Psoas muscle (tissue), 8 donors: ENCODE measurements around the gene RFLNA. TPM values are rescaled to one million over a fixed set of nuclear protein-coding genes. Genes with fewer than 3 reads are reported as not detected.
A peak's percentile ranks its signal among the peaks of the same experiment; 100 is the strongest.

Source experiments
- ATAC-seq, 4 donors: fragments of 200-7000 bp; cut with Tn5 transposase; one replicate each; pipeline ENCODE4 v1.9.1; 2020; ENCODE audit warnings: moderate library complexity in 3 of 4, mild to moderate bottlenecking in 2 of 4
- DNase-seq, 2 donors: peaks; one replicate each; pipeline ENCODE4 v3.0.0-alpha.2; 2020
- H3K27ac ChIP-seq: fragments of 200-600 bp; one replicate; pipeline ENCODE4 v1.8.0; 2022
- H3K27me3 ChIP-seq, 3 donors: fragments of 200-600 bp in 1 of 3; one replicate each; pipeline versions ENCODE4 v1.6.1 to v1.8.0; 2013 to 2022; ENCODE audit warnings: low read length in 2 of 3, mild to moderate bottlenecking in 2 of 3, moderate library complexity in 1 of 3; ENCODE audit not compliant: insufficient read depth in 3 of 3
- H3K36me3 ChIP-seq, 2 donors: fragments of 200-600 bp in 1 of 2; one replicate each; pipeline versions ENCODE4 v1.6.1 to v1.8.0; 2013 to 2022; ENCODE audit warnings: low read depth in 1 of 2, mild to moderate bottlenecking in 1 of 2, moderate library complexity in 1 of 2; ENCODE audit not compliant: insufficient read depth in 1 of 2
- H3K4me1 ChIP-seq: fragments of 200-600 bp; one replicate; pipeline ENCODE4 v1.8.0; 2022
- H3K4me3 ChIP-seq: fragments of 200-600 bp; one replicate; pipeline ENCODE4 v1.8.0; 2022; ENCODE audit warnings: mild to moderate bottlenecking
- H3K9me3 ChIP-seq: fragments of 200-600 bp; one replicate; pipeline ENCODE4 v1.8.0; 2022
- WGBS, 3 donors: extraction: QIAGEN DNeasy Blood & Tissue Kit; methylation state at CpG; one replicate each; pipeline versions ENCODE4 v1.1.6 to v1.1.7; 2013; 5-methylcytosine and 5-hydroxymethylcytosine counted together
- intact Hi-C, 2 donors: fragments of 100-400 bp; cut with DNase I; formaldehyde crosslinking; loops; one replicate each; pipeline versions ENCODE4 v1.11.0 to v1.14.2; 2022
- polyA plus RNA-seq, 3 donors: library from polyadenylated mRNA; stranded (reverse); fragments of 200-250 nt; gene quantifications; one replicate each; pipeline ENCODE4 v1.2.3, GENCODE V29; 2013
- total RNA-seq, 4 donors: library from RNA; stranded (reverse); fragmentation: NEBNext Ultra II Directional in 2 of 4; extraction: Animal tissue kit (Norgen Biotek cat#: 25700) in 2 of 4; gene quantifications; one replicate each; pipeline versions ENCODE4 v1.2.1 to v1.2.4, GENCODE V29; 2021 to 2023
- TF ChIP-seq, protein P1 (sequence below): fragments of 200-600 bp; IDR thresholded peaks from one replicate; pipeline ENCODE4 v1.8.0; 2022; ENCODE audit warnings: antibody characterized with exemption
- donor health status: healthy with polysubstance abuse.
- donor health status: DM: no; HTN: no; CAD: no; lungs with moderate emphysema.
- donor health status: Bipolar disorder and iron deficiency.
- donor health status: healthy.
- donor health status: DM: yes; HTN: yes; CAD: no.
- donor health status: DM: no; HTN: no; CAD: no.
- donor health status: DM: no; HTN: no; CAD: no.
- donor health status: DM: yes; HTN: yes; CAD: no.

RFLNA gene
- total and polyA plus RNA-seq, 7 donors, result 0.38 to 7.8 (median 0.70) TPM

DNA sequence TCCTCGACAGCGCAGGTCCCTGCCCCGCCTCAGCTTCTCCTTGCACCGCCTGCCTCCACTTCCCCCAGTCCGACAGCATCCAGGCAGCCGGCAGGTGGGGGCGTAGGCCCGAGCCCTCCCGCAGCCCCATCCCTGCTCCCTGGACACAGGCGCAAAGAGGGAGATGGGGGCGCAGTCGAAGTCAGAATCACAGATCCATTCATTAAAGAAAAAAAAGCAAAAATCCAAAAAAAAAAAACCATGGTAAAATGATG is 41.2 kb downstream of the RFLNA start:
- Histone ChIP-seq H3K4me3 (no peak overlapping the region), H3K36me3 (peaks cover 22 to 77% of the 10 kb centered on the region in 2 donors), H3K27ac (no peak overlapping the region), H3K9me3 (no peaks in the 10 kb centered on the region), H3K27me3 (no peaks in the 10 kb centered on the region), H3K4me1 (no peaks in the 10 kb centered on the region)
- 94 to 97% (median 95%) methylated on average over 12 of the region's 12 CpGs for WGBS, 3 donors
- TF ChIP-seq, protein P1, sequence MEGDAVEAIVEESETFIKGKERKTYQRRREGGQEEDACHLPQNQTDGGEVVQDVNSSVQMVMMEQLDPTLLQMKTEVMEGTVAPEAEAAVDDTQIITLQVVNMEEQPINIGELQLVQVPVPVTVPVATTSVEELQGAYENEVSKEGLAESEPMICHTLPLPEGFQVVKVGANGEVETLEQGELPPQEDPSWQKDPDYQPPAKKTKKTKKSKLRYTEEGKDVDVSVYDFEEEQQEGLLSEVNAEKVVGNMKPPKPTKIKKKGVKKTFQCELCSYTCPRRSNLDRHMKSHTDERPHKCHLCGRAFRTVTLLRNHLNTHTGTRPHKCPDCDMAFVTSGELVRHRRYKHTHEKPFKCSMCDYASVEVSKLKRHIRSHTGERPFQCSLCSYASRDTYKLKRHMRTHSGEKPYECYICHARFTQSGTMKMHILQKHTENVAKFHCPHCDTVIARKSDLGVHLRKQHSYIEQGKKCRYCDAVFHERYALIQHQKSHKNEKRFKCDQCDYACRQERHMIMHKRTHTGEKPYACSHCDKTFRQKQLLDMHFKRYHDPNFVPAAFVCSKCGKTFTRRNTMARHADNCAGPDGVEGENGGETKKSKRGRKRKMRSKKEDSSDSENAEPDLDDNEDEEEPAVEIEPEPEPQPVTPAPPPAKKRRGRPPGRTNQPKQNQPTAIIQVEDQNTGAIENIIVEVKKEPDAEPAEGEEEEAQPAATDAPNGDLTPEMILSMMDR, result no peak
- intact Hi-C loops, result no loop called here
- DNase-seq, result no peak
- no peak for ATAC-seq

DNA sequence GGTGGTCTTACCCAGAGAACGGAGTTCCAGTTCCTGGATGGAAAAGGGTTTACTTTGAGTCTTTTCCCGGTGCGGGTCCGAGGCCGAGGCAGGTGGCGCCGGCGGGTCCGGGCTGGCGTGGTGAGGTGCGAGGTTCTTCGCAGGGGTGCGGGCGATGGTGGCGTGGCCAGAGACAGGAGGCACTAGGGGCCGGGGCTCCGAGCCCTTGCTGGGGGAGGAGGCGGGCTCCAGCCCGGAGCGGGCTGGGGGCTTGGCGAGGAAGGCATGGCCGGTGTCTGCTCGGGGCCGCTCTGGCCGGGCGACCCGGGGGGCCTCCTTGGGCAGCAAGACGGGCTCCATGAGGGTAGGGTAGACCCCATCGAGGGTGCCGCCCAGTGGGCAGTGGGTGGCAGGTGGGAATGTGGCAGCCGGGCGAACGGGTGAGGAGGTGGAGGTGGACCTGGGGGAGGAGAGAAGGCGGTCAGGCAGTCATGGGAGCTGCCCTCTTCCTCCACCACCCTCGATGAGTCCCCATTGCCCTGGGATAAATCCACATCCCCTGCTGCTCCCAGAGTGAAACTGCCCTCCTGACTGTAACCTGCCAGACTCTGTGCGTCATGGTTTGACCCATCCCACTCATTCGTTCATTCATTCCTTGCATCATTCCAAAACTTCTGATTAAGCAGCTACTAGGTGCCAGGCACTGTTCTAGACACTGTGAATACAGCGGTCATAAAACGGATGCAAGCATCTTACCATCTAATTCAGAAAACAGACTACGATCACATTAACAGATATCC is 42.0 kb downstream of the RFLNA start:
- no peak for DNase-seq
- H3K4me1 ChIP-seq, result no peaks in the 10 kb centered on the region
- TF ChIP-seq, protein P1, result no peak
- 94% methylated on average over 36 to 40 of the region's 40 CpGs for WGBS, 3 donors
- H3K4me3 ChIP-seq, result no peak overlapping the region
- H3K36me3 ChIP-seq, result peaks cover 19 to 77% of the 10 kb centered on the region in 2 donors
- no peak overlapping the region for H3K27ac ChIP-seq
- no peak for ATAC-seq
- no peaks in the 10 kb centered on the region for H3K9me3 ChIP-seq
- no peaks in the 10 kb centered on the region for H3K27me3 ChIP-seq
- intact Hi-C loops, result no loop called here

DNA sequence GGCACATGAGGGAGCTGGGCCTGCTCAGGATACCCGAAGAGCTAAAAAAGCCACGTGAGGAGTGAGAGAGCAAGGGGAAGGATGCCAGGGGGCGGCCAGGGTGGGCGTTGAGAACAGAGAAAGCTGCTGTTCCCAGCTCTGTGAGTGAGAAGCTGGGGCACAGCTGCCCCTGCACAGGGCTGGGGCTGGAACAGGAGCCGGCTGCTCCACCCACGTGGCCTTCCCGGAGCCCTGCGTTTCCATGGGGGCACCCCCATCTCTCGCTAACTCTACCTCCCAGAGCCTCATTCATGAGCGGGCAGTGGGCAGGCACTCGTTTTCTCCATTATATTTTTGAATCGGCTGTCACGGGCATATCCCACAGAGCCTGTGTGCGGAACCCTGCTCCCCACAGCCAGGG is 42.7 kb downstream of the RFLNA start:
- TF ChIP-seq, protein P1, result no peak
- Histone ChIP-seq H3K27ac (no peak overlapping the region), H3K36me3 (peaks cover 13 to 77% of the 10 kb centered on the region in 2 donors), H3K9me3 (no peaks in the 10 kb centered on the region), H3K4me1 (no peaks in the 10 kb centered on the region), H3K27me3 (no peaks in the 10 kb centered on the region), H3K4me3 (no peak overlapping the region)
- ATAC-seq (no peak), DNase-seq (no peak)
- intact Hi-C loops, result no loop called here
- 61 to 76% (median 65%) methylated on average over 10 to 14 of the region's 14 CpGs for WGBS, 3 donors

DNA sequence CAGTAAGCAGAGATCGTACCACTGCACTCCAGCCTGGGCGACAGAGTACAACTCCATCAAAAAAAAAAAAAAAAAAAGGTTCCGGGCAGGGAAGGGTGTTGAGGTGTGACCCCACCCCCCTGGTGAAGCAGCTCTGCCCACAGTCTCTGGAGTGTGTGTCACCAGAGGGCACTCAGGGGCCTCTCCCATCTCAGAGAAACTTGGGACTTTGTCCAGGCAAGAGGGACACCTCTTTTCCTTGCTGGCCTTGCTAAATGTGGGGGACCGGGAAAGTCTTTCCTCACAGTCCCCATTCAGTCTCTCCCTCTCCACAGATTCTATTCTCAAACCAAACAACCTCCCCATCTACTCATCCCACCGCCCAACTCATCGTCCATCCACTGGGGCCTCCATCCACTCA is 43.6 kb downstream of the RFLNA start:
- intact Hi-C loops, result no loop called here
- ATAC-seq, result peak in 1 of 4 donors; percentile 25

More for the DNA sequence above, 43.6 kb downstream of the RFLNA start:
- H3K27me3 ChIP-seq, result no peaks in the 10 kb centered on the region
- 78 to 92% (median 88%) methylated on average over 5 to 6 of the region's 6 CpGs for WGBS, 3 donors
- no peak overlapping the region for H3K27ac ChIP-seq
- DNase-seq, result no peak
- no peak overlapping the region for H3K4me3 ChIP-seq
- TF ChIP-seq, protein P1, result no peak
- H3K4me1 ChIP-seq, result no peaks in the 10 kb centered on the region
- no peaks in the 10 kb centered on the region for H3K9me3 ChIP-seq
- H3K36me3 ChIP-seq, result peaks cover 13 to 80% of the 10 kb centered on the region in 2 donors
